ENCODE data around the gene MRPL16.

DNA sequence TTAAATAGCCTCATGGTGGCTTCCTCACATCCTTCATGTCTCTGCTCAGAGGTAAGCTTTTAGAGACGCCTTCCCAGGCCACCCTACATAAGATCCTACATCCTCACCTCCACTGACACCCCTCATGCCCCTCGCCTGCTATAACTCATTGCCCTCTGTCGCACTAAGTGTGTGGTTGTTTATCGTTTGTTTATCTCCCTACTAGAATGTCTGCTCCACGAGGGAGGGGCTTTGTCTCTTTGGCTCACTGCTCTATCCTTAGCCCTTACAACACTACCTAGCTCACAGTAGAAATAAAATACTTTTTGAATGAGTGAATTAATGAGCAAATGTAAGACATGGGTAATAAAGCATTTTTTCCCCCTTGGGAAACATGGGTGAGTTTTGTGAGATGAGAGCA lies 36.0 kb upstream of the MRPL16 start:
- no peak for TF ChIP-seq TCF7 (CRISPR knock-in tag; IDR thresholded peaks at IDR 0.05; ENCODE audit: low read depth)
- TF ChIP-seq, protein P1, sequence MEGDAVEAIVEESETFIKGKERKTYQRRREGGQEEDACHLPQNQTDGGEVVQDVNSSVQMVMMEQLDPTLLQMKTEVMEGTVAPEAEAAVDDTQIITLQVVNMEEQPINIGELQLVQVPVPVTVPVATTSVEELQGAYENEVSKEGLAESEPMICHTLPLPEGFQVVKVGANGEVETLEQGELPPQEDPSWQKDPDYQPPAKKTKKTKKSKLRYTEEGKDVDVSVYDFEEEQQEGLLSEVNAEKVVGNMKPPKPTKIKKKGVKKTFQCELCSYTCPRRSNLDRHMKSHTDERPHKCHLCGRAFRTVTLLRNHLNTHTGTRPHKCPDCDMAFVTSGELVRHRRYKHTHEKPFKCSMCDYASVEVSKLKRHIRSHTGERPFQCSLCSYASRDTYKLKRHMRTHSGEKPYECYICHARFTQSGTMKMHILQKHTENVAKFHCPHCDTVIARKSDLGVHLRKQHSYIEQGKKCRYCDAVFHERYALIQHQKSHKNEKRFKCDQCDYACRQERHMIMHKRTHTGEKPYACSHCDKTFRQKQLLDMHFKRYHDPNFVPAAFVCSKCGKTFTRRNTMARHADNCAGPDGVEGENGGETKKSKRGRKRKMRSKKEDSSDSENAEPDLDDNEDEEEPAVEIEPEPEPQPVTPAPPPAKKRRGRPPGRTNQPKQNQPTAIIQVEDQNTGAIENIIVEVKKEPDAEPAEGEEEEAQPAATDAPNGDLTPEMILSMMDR (IDR thresholded peaks at IDR 0.05) = no peak
- TF ChIP-seq, protein P2, sequence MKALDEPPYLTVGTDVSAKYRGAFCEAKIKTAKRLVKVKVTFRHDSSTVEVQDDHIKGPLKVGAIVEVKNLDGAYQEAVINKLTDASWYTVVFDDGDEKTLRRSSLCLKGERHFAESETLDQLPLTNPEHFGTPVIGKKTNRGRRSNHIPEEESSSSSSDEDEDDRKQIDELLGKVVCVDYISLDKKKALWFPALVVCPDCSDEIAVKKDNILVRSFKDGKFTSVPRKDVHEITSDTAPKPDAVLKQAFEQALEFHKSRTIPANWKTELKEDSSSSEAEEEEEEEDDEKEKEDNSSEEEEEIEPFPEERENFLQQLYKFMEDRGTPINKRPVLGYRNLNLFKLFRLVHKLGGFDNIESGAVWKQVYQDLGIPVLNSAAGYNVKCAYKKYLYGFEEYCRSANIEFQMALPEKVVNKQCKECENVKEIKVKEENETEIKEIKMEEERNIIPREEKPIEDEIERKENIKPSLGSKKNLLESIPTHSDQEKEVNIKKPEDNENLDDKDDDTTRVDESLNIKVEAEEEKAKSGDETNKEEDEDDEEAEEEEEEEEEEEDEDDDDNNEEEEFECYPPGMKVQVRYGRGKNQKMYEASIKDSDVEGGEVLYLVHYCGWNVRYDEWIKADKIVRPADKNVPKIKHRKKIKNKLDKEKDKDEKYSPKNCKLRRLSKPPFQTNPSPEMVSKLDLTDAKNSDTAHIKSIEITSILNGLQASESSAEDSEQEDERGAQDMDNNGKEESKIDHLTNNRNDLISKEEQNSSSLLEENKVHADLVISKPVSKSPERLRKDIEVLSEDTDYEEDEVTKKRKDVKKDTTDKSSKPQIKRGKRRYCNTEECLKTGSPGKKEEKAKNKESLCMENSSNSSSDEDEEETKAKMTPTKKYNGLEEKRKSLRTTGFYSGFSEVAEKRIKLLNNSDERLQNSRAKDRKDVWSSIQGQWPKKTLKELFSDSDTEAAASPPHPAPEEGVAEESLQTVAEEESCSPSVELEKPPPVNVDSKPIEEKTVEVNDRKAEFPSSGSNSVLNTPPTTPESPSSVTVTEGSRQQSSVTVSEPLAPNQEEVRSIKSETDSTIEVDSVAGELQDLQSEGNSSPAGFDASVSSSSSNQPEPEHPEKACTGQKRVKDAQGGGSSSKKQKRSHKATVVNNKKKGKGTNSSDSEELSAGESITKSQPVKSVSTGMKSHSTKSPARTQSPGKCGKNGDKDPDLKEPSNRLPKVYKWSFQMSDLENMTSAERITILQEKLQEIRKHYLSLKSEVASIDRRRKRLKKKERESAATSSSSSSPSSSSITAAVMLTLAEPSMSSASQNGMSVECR (CRISPR knock-in tag; IDR thresholded peaks at IDR 0.05; ENCODE audit: borderline replicate concordance) = no peak
- no peak for TF ChIP-seq ZBTB21 (CRISPR knock-in tag; IDR thresholded peaks at IDR 0.05; ENCODE audit: borderline replicate concordance)
- no peak for TF ChIP-seq KAT7 (CRISPR knock-in tag; IDR thresholded peaks at IDR 0.05; ENCODE audit: borderline replicate concordance)
- TF ChIP-seq, protein P3, sequence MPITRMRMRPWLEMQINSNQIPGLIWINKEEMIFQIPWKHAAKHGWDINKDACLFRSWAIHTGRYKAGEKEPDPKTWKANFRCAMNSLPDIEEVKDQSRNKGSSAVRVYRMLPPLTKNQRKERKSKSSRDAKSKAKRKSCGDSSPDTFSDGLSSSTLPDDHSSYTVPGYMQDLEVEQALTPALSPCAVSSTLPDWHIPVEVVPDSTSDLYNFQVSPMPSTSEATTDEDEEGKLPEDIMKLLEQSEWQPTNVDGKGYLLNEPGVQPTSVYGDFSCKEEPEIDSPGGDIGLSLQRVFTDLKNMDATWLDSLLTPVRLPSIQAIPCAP (CRISPR knock-in tag; IDR thresholded peaks at IDR 0.05) = no peak
- TF ChIP-seq, protein P4, sequence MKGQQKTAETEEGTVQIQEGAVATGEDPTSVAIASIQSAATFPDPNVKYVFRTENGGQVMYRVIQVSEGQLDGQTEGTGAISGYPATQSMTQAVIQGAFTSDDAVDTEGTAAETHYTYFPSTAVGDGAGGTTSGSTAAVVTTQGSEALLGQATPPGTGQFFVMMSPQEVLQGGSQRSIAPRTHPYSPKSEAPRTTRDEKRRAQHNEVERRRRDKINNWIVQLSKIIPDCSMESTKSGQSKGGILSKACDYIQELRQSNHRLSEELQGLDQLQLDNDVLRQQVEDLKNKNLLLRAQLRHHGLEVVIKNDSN (CRISPR knock-in tag; IDR thresholded peaks at IDR 0.05) = no peak
- TF ChIP-seq, protein P5, sequence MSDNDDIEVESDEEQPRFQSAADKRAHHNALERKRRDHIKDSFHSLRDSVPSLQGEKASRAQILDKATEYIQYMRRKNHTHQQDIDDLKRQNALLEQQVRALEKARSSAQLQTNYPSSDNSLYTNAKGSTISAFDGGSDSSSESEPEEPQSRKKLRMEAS (CRISPR knock-in tag; IDR thresholded peaks at IDR 0.05) = no peak
